GM12891 (cell line): ENCODE measurements around the gene SLC16A3. TPM values are rescaled to one million over a fixed set of nuclear protein-coding genes. Genes with fewer than 3 reads are reported as not detected.
A peak's percentile ranks its signal among the peaks of the same experiment; 100 is the strongest.
"Not testable (repeated sequence)": the region's sequence is repeated elsewhere in the genome, so short reads cannot be mapped to it uniquely, and the experiment has no call there.

Experiments
- DNase-seq: peaks from one replicate; pipeline ENCODE4 v3.0.0; 2011; ENCODE audit warnings: low spot score; ENCODE audit not compliant: insufficient read length
- FAIRE-seq: peaks from 2 replicates; lab custom pipeline; 2011; peaks lifted over from hg19 to GRCh38; lab: Jason Lieb, UNC
- PAX5 ChIP-seq: IDR thresholded peaks from 2 replicates; pipeline ENCODE4 v1.6.1; 2011; ENCODE audit warnings: low read length, moderate library complexity, mild to moderate bottlenecking; ENCODE audit not compliant: insufficient read depth, severe bottlenecking
- POLR2A ChIP-seq: IDR thresholded peaks from 2 replicates; pipeline ENCODE4 v1.6.1; 2011; ENCODE audit warnings: low read depth, low read length, control low read depth
- POLR2AphosphoS5 ChIP-seq: IDR thresholded peaks from 2 replicates; pipeline ENCODE4 v1.6.1; 2011; ENCODE audit warnings: low read depth, low read length, control low read depth
- POU2F2 ChIP-seq: IDR thresholded peaks from 2 replicates; pipeline ENCODE4 v1.6.1; 2011; ENCODE audit warnings: low read depth, mild to moderate bottlenecking, control low read depth, low read length, moderate library complexity
- SPI1 ChIP-seq: IDR thresholded peaks from 2 replicates; pipeline ENCODE4 v1.6.1; 2011; ENCODE audit warnings: low read depth, low read length, control low read depth
- TAF1 ChIP-seq: IDR thresholded peaks from 2 replicates; pipeline ENCODE4 v1.6.1; 2011; ENCODE audit warnings: low read depth, low read length, control low read depth
- polyA plus RNA-seq: library from polyadenylated mRNA; unstranded; fragments of >200 nt; gene quantifications from one replicate; pipeline ENCODE4 v1.2.1, GENCODE V29; 2012; ENCODE audit warnings: low read depth, missing spikeins, inconsistent platforms; ENCODE audit not compliant: missing spikeins

Gene SLC16A3
- 92.3 TPM for polyA plus RNA-seq

- FAIRE-seq (peak; percentile 93), DNase-seq (peak; percentile 93)
- TF ChIP-seq TAF1, result peak; percentile 69
- peak; percentile 71; the same call in 1 of the 2 replicates for TF ChIP-seq POLR2AphosphoS5
- peak; percentile 79 for TF ChIP-seq POLR2A
- no peak for TF ChIP-seq POU2F2
Observed at GRCh38 chr17:82228842-82229697, at the start of gene SLC16A3. Gene SLC16A3, plus strand, starts transcription at chr17:82229042. Its CDS starts 6,967 bp downstream, at chr17:82236009.

GRCh38 chr17:82179412-82179811 is 49.4 kb upstream of the SLC16A3 start:
- TF ChIP-seq POU2F2 (no peak), SPI1 (no peak), TAF1 (no peak), PAX5 (no peak), POLR2A (no peak), POLR2AphosphoS5 (no peak)

GRCh38 chr17:82179946-82180475 is 48.8 kb upstream of the SLC16A3 start:
- TF ChIP-seq POLR2AphosphoS5 (no peak), POU2F2 (no peak), POLR2A (no peak), PAX5 (no peak), TAF1 (no peak), SPI1 (no peak)
- DNase-seq (no peak), FAIRE-seq (no peak)

More at GRCh38 chr17:82179412-82179811, 49.4 kb upstream of the SLC16A3 start:
- DNase-seq, result no peak
- no peak for FAIRE-seq

GRCh38 chr17:82180776-82181528 is 47.9 kb upstream of the SLC16A3 start:
- no peak for DNase-seq
- FAIRE-seq, result no peak
- TF ChIP-seq POLR2A (no peak), SPI1 (no peak), POLR2AphosphoS5 (no peak), TAF1 (no peak)

GRCh38 chr17:82184761-82185160 is 44.1 kb upstream of the SLC16A3 start:
- DNase-seq, result no peak
- no peak for TF ChIP-seq PAX5
- TF ChIP-seq SPI1, result no peak
- no peak for TF ChIP-seq POLR2A
- no peak for TF ChIP-seq TAF1
- TF ChIP-seq POLR2AphosphoS5, result no peak
- TF ChIP-seq POU2F2, result no peak
- no peak for FAIRE-seq

DNA sequence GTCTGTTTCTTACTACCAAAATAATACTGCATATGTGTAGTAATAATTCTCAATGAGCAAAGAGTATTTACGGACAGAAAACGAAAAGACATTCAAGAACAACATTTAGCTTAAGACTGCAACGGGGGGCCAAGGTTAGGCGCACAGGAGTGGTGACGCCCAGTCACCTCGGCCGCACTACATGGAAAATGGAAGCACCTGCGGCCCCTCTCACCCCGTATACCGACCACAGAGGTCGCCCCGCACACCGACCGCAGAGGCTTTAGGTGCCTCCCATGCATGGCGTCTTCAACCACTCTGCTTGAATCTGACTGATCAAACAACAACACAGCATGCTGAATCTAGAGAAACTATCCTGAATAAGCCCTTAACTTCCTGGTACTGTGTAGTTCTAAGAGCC is 42.6 kb upstream of the SLC16A3 start:
- no peak for FAIRE-seq
- DNase-seq, result no peak
- TF ChIP-seq PAX5 (no peak), POLR2A (no peak), POU2F2 (no peak), SPI1 (no peak), POLR2AphosphoS5 (no peak), TAF1 (no peak)

- FAIRE-seq (no peak), DNase-seq (no peak)
- TF ChIP-seq PAX5 (no peak), POLR2AphosphoS5 (no peak), TAF1 (no peak), SPI1 (no peak), POU2F2 (no peak), POLR2A (no peak)
Observed at GRCh38 chr17:82187500-82187899, 41.3 kb upstream of the SLC16A3 start.

DNA sequence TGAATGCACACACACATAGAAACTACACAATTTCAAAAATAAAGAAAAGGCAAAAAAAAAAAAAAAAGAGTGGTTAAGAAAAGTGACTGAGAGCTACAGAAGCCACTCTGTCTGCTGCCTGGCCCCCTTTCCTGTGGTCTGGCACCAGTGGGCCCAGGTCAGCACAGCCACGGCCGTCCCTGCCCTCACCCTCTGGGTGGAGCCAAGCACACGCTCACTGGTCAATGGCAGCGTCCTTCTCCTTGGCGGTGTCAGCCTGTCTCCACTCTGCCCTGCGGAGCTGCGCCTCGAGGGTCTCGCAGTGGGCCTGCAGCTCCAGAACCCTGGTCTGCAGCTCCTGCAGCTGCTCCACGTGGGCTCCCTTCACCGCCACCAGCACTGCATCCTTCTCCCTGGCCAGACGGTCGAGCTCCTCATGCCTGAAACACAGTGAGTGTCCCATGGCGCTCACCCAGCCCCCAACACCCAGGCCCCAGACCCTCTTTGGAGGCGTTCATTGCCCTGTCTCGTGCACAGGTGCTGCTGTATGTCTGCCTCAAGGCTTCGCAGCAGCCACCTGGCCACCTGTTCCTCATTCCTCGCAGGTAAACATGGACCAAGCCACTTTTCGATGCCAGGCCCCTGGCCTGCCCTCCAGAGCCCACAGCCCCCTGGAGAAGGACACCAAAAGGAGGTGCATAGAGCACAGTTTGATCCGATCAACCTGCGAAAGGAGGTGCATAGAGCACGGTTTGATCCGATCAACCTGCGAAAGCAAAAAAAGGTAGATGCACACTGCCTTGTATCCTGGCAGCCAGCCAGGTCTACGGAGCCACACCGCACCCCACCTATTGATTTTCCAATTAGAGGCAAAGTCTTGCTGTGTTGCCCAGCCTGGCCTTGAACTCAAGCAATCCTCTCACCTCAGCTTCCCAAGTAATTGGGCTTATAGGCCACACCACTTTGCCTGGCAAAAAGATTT is 40.6 kb upstream of the SLC16A3 start:
- DNase-seq (no peak), FAIRE-seq (no peak)
- TF ChIP-seq POLR2AphosphoS5, result no peak

DNA sequence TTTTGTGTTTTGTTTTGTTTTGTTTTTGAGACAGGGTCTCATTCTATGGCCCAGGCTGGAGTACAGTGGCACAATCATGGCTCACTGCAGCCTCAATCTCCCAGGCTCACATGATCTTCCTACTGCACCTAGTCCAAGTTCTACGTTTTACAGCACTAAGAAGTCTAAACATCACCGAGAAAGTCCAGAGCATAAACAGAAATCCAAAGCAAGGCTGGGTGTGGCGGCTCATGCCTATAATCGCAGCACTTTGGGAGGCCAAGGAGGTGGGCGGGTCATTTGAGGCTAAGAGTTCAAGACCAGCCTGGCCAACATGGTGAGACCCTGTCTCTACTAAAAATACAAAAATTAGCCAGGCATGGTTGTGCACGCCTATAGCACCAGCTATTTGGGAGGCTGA is 35.8 kb upstream of the SLC16A3 start:
- not testable (repeated sequence) for DNase-seq

More for the DNA sequence above, 35.8 kb upstream of the SLC16A3 start:
- not testable (repeated sequence) for FAIRE-seq
